SW 1271 (cell line): ENCODE results near the gene ABCC11.
"Not testable (repeated sequence)": the region's sequence is repeated elsewhere in the genome, so short reads cannot be mapped to it uniquely, and the experiment has no call there.

ENCODE experiments used
- DNase-seq, 2 experiments: peaks; one replicate each; lab custom pipeline; 2025; lab: John Stamatoyannopoulos, UW

ABCC11 gene

GRCh38 chr16:48246066-48246465, 1.3 kb downstream of the ABCC11 start:
- DNase-seq, result no peak

- DNase-seq, result no peak
Observed at GRCh38 chr16:48244863-48245195, 2.5 kb downstream of the ABCC11 start.

DNA sequence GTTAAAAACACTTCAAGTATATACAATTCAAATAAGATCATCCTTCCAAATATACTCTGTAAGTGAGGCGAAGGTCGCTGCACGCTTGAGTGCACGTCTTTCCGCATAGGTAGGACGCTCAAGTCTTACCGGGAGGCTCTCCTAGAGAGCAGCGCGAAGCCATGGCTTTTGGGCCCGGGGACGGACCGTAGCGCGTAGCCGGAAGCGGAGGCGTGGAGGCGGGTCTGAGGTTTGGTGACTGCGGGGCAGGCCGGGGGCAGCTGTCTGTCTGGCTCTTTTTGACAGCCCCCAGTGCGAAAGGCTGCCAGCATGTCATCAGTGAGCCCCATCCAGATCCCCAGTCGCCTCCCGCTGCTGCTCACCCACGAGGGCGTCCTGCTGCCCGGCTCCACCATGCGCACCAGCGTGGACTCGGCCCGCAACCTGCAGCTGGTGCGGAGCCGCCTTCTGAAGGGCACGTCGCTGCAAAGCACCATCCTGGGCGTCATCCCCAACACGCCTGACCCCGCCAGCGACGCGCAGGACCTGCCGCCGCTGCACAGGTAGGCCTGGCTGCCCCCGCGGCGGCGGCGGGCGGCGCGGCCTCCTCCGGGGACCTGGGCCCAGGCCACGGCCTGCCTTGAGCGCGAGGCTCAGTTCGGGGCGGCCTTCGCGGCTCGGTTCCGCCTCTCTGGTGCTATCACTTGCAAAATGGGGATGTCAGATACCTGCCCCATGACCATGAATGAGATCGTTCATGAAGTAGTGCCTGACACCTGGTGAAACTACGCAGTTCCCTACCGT, 3.1 kb downstream of the ABCC11 start, which contains the start of gene LONP2:
Gene LONP2 (plus strand): TSS at position 221 of the 783 bp plus-strand sequence. CDS start 89 bp downstream, at position 310.
- peak; percentile 56 to 73 for DNase-seq

GRCh38 chr16:48240147-48240546, 7.2 kb downstream of the ABCC11 start:
- DNase-seq, result not testable (repeated sequence)

DNA sequence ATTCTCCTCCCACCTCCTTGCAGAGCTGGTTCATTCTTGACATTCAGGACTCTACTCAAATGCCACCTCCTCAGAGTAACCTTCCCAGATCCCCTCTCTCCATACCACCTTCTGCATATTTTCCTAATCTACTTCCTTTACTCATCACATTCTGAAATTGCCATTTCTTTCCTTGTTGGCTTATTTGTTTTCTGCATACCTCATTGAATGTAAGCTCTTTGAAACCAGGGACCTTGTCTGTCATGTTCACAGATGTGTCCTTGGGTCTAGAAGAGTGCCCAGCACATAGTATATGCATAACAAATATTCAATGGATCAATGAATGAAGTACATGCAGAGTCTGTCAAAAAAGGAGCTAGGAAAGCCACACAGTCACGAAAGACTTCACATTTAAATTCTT, 11.1 kb downstream of the ABCC11 start:
- no peak for DNase-seq

- DNase-seq, result no peak
Observed at GRCh38 chr16:48235556-48236136, 11.7 kb downstream of the ABCC11 start.

DNA sequence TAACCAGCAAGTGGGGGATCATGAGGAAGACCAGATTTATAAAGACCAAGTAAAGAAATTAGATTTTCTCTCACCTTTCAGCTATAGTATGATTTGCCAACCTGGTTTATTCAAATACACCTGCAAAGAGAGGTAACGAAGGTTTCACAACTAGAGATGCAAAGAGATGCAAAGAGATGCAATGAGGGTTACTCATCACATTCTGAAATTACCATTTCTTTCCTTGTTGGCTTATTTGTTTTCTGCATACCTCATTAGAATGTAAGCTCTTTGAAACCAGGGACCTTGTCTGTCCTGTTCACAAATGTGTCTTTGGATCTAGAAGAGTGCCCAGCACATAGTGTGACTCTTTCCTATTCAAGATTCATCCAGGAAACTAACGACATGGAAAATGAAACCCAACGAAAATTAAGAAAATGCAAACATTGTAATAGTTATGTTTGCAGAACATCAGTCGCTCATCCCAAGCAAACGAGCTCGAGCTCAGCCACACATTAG, 12.2 kb downstream of the ABCC11 start:
- no peak for DNase-seq

DNA sequence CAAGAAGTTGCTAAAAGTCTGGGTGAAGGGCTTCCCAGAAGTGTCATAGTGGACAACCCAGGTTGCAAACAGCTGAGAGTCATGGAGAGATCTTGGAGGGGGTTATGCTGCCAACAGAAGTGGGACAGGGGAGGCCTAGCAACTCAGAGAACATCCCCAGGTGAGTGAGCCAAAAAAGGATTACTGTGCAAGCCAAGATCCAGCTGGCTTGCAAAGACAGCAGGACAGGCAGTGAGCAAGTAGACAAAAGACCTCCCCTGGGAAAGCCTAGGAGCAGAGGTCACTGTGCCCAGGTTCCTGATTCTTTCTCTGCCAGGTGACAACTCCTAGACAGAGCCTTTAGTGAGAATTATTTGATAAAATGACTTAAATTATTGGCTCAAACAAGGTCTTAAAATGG, 12.7 kb downstream of the ABCC11 start:
- DNase-seq, result no peak

GRCh38 chr16:48232493-48233040, 14.8 kb downstream of the ABCC11 start:
- DNase-seq, result no peak

DNA sequence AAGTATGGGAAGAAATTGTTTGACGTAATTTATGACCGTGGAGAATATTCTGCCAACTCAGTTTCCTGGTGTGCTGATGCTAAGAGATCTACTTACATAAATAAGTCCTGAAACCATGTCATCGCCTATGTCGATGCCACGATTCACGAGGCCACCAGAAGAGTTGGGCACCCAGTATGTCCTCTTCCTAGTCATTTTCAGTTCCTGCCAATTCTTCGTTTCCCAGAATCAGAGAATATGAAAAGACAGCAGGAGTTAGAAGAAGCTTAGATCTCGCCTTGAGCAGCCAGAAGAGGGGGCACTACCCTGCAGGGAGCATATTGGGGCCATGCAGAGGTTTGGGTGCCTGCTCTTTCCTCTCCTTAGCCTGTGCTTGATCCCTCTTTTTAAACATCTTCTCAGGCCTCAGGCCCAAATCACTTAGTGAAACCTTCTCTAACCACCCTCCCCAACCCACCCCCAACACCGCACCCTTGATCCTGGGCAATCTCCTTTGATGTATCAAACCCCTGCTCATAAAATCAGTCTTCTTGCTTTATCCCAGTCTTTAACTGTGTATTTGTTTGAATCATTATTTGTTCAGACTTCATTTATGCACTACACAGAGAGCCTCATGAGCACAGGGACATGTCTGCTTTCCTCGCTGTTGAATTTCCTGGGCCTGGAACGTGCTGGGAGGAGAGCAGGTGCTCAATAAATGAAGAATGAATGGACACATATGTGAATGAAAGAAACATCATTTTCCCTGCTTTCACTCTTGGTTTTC, 15.4 kb downstream of the ABCC11 start:
- DNase-seq, result peak in 1 of 2 experiments; percentile 1

DNA sequence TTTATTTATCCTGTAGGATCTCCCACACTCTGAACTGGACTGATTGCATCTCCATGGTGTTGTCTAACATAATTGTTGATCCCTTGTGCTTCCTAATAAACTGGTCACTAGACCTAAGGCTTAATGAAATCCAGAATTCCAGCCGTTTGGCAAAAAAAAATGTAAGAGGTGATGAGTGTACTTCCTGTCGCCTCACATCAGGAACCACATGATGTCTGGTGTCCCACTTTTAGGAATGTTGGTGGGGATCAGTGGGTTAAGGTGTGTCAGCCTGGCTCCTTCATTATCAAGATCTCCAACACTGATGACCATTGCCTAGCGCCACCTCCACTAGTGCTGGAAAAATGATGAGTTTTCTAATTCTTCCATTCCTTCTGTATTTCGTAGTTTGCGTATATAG, 21.9 kb downstream of the ABCC11 start:
- DNase-seq, result no peak

DNA sequence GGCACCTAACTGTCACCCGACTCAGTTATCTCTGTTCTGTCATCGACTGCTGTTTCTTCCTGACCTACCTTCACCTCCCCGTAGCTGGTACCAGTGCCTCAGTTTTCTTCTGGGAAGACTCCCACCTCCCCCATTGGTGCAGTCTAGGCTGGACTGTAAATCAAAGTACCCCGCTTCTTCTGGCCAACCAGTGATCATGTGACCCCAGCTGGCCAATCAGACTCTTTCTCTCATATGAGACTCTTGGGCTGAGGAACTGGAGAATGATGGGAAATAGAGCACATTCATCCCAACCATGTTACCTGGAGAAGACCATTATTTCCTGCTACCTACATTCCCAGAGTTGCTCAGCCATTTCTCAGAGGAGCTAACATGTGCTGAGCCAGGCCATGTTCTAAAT, 23.8 kb downstream of the ABCC11 start:
- DNase-seq, result no peak

GRCh38 chr16:48220891-48221290, 26.4 kb downstream of the ABCC11 start:
- no peak for DNase-seq

DNA sequence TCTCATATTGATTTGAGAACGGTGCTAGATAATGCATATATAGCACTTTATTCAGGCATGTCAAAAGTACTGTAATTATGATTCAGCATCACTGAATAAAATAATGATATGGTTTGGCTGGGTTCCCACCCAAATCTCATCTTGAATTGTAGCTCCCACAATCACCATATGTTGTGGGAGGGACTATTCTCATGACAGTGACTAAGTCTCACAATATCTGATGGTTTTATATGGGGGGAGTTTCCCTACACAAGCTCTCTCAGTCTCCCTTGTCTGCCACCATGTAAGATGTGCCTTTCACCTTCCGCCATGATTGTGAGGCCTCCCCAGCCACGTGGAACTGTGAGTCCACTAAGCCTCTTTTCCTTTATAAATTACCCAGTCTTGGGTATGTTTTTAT, 28.9 kb downstream of the ABCC11 start:
- DNase-seq, result no peak

- DNase-seq, result no peak
Observed at GRCh38 chr16:48217708-48218107, 29.6 kb downstream of the ABCC11 start.

- DNase-seq, result no peak
Observed at GRCh38 chr16:48215738-48216137, 31.6 kb downstream of the ABCC11 start.

GRCh38 chr16:48212033-48212432, 35.3 kb downstream of the ABCC11 start:
- DNase-seq, result no peak

DNA sequence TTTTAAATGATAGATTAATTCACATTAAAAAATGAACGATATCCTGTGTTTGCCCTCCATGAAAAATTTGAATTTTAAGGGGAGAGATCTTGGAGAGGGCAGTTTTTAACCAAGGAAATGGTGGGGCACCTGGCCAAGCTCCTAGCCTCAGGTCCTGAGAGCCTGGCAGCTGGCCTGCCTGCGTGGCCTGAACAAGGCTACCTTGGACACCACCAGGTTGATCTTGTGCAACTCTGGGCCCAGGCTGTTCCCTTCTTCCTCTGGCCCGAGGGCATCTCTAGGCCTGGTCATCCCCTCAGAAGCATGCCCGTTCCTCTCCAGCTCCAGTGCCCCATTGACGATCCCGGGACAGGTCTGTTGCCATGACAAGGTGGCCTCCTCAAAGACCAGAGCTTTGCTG, 36.6 kb downstream of the ABCC11 start:
- DNase-seq, result no peak

GRCh38 chr16:48206594-48207242, 40.6 kb downstream of the ABCC11 start:
- DNase-seq, result no peak

DNA sequence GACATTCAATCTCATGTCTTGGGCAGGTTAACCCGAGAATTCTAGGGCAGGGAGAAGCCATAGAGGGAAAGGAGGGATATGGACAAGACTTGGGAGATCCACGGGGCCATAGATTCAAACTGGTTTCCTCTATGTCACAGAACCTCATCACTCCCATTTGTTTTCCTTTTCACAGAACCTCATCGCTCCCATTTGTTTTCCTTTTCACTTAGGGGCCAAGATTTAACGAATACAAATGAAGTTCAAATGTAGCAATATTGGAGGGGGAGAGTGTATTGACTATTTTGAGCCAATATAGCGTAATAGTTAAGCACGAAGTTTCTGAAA, 42.6 kb downstream of the ABCC11 start:
- no peak for DNase-seq

DNA sequence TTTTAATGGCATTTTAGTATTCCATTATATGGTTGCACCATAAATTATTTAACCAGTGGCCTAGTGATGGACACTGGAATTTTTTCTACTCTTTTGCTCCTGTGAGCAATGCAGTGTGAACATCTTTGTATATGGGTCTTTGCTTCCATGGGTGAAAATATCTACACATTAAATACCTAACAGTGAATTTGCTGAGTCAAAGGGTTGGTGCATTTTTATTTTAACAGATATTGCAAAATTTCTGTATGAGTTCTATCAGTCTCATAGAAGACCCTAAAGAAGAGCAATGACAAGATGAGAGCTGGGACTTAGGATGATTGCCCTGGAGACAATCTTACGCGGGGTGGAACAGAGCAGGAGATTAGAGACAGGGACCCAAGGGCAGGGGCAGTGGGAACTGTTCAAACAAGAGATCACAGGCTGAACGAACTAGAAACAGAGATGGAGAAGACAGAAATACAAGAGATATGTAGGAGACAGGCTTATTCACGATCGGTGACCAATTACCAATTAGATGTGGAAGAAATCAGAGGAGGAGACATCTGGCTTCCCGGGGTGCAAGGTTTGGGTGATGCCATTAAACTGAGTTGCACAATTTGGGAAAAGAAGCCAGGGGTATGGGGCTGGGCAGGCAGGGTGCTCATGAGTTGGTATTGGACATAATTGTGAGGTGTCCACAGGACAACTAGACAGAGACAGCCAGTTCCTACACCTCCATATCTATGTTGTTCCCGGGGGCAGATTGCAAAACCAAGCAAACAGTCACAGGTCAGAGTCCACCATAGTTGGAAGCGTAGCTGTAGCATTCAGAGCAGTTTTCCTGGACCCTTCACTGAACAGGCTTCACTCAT, 43.1 kb downstream of the ABCC11 start:
- DNase-seq, result no peak
